H9 (cell line): ENCODE data around the gene VWA5B1. TPM values are rescaled to one million over a fixed set of nuclear protein-coding genes. Genes with fewer than 3 reads are reported as not detected.

ENCODE experiments used
- DNase-seq: peaks from one replicate; pipeline ENCODE4 v3.0.0-alpha.2; 2017
- H2AFZ ChIP-seq: one replicate; pipeline ENCODE4 v1.6.1; 2013; ENCODE audit warnings: mild to moderate bottlenecking, low read length, control low read depth, moderate library complexity
- H2AK5ac ChIP-seq: 2 replicates; pipeline ENCODE4 v1.6.1; 2013; ENCODE audit warnings: low read length, control low read depth, mixed read lengths; ENCODE audit not compliant: insufficient read length
- H2BK120ac ChIP-seq: one replicate; pipeline ENCODE4 v1.6.1; 2013; ENCODE audit warnings: low read depth, mild to moderate bottlenecking, low read length, control low read depth, inconsistent platforms; ENCODE audit not compliant: poor library complexity, severe bottlenecking
- H2BK12ac ChIP-seq: 2 replicates; pipeline ENCODE4 v1.6.1; 2013; ENCODE audit warnings: low read length, control low read depth, mixed read lengths, low read depth; ENCODE audit not compliant: insufficient read length
- H2BK15ac ChIP-seq: 2 replicates; pipeline ENCODE4 v1.6.1; 2013; ENCODE audit warnings: low read depth, low read length, control low read depth
- H2BK20ac ChIP-seq: one replicate; pipeline ENCODE4 v1.6.1; 2013; ENCODE audit warnings: low read depth, mild to moderate bottlenecking, low read length, control low read depth, inconsistent platforms; ENCODE audit not compliant: poor library complexity, severe bottlenecking
- H2BK5ac ChIP-seq: 2 replicates; pipeline ENCODE4 v1.6.1; 2013; ENCODE audit warnings: low read length, control low read depth, mixed read lengths; ENCODE audit not compliant: insufficient read length
- H3K14ac ChIP-seq: 2 replicates; pipeline ENCODE4 v1.6.1; 2013; ENCODE audit warnings: low read length, control low read depth; ENCODE audit not compliant: insufficient read depth
- H3K18ac ChIP-seq: 2 replicates; pipeline ENCODE4 v1.6.1; 2013; ENCODE audit warnings: low read depth, mild to moderate bottlenecking, mixed read lengths, low read length, control low read depth; ENCODE audit not compliant: insufficient read length
- H3K23ac ChIP-seq: 2 replicates; pipeline ENCODE4 v1.6.1; 2013; ENCODE audit warnings: low read length, control low read depth, mixed read lengths, low read depth; ENCODE audit not compliant: insufficient read length
- H3K23me2 ChIP-seq: 2 replicates; pipeline ENCODE4 v1.6.1; 2013; ENCODE audit warnings: low read depth, mild to moderate bottlenecking, mixed read lengths, low read length, control low read depth; ENCODE audit not compliant: insufficient read length, poor library complexity, severe bottlenecking
- H3K27ac ChIP-seq: 2 replicates; pipeline ENCODE4 v1.5.1; 2013; ENCODE audit warnings: low read length, control low read depth, mixed read lengths, low read depth; ENCODE audit not compliant: insufficient read length
- H3K27me3 ChIP-seq: 2 replicates; pipeline ENCODE4 v1.6.1; 2013; ENCODE audit warnings: low read length, control low read depth, inconsistent platforms; ENCODE audit not compliant: insufficient read depth
- H3K4ac ChIP-seq: 2 replicates; pipeline ENCODE4 v1.6.1; 2013; ENCODE audit warnings: low read depth, mild to moderate bottlenecking, control low read depth, inconsistent platforms, low read length, moderate library complexity
- H3K4me1 ChIP-seq: 2 replicates; pipeline ENCODE4 v1.6.1; 2013; ENCODE audit warnings: low read length, control low read depth, inconsistent platforms; ENCODE audit not compliant: insufficient read depth
- H3K4me2 ChIP-seq: 2 replicates; pipeline ENCODE4 v1.6.1; 2013; ENCODE audit warnings: low read length, control low read depth, mixed read lengths; ENCODE audit not compliant: insufficient read length, insufficient read depth
- H3K56ac ChIP-seq: 2 replicates; pipeline ENCODE4 v1.6.1; 2013; ENCODE audit warnings: low read depth, mild to moderate bottlenecking, mixed read lengths, low read length, control low read depth; ENCODE audit not compliant: insufficient read length
- H3K79me1 ChIP-seq: 2 replicates; pipeline ENCODE4 v1.6.1; 2013; ENCODE audit warnings: low read depth, mild to moderate bottlenecking, moderate library complexity, low read length, control low read depth, inconsistent platforms; ENCODE audit not compliant: insufficient read depth, poor library complexity, severe bottlenecking
- H3K79me2 ChIP-seq: 2 replicates; pipeline ENCODE4 v1.6.1; 2013; ENCODE audit warnings: low read length, control low read depth, inconsistent platforms; ENCODE audit not compliant: insufficient read depth
- H3K9ac ChIP-seq: 2 replicates; pipeline ENCODE4 v1.6.1; 2013; ENCODE audit warnings: low read length, control low read depth, mixed read lengths; ENCODE audit not compliant: insufficient read length; ENCODE audit errors: extremely low read depth
- H3K9me3 ChIP-seq: one replicate; pipeline ENCODE4 v1.6.1; 2013; ENCODE audit warnings: low read depth, low read length, inconsistent platforms; ENCODE audit not compliant: control insufficient read depth
- H3T11ph ChIP-seq: one replicate; pipeline ENCODE4 v1.6.1; 2013; ENCODE audit warnings: mild to moderate bottlenecking, low read length, control low read depth, inconsistent platforms
- H4K20me1 ChIP-seq: one replicate; pipeline ENCODE4 v1.6.1; 2013; ENCODE audit not compliant: control insufficient read depth, insufficient read length, insufficient read depth
- H4K5ac ChIP-seq: 2 replicates; pipeline ENCODE4 v1.6.1; 2013; ENCODE audit warnings: low read depth, mild to moderate bottlenecking, mixed read lengths, low read length, control low read depth; ENCODE audit not compliant: insufficient read length
- H4K8ac ChIP-seq: replicated peaks from 2 replicates; pipeline ENCODE4 v1.6.1; 2013; ENCODE audit warnings: low read length, control low read depth, mixed read lengths, low read depth; ENCODE audit not compliant: insufficient read length
- H4K91ac ChIP-seq: 2 replicates; pipeline ENCODE4 v1.6.1; 2013; ENCODE audit warnings: low read depth, mild to moderate bottlenecking, moderate library complexity, mixed read lengths, low read length, control low read depth; ENCODE audit not compliant: insufficient read length
- H3K27ac Mint-ChIP-seq, 3 experiments: 2 replicates in 2 of 3; 3 replicates in 1 of 3; pipeline ENCODE4 v1.8.0; 2020 to 2021; ENCODE audit warnings: mixed read lengths in 3 of 3, mild to moderate bottlenecking in 1 of 3, moderate library complexity in 1 of 3
- H3K27me3 Mint-ChIP-seq: 2 replicates; pipeline ENCODE4 v1.8.0; 2021; ENCODE audit warnings: low read depth, mild to moderate bottlenecking, moderate library complexity, mixed read lengths
- H3K36me3 Mint-ChIP-seq, 3 experiments: 2 replicates in 2 of 3; 3 replicates in 1 of 3; pipeline ENCODE4 v1.8.0; 2020 to 2021; ENCODE audit warnings: low read depth in 3 of 3, mixed read lengths in 3 of 3; ENCODE audit not compliant: insufficient read depth in 1 of 3
- H3K4me1 Mint-ChIP-seq, 2 experiments: 2 replicates each; pipeline ENCODE4 v1.8.0; 2020; ENCODE audit warnings: mixed read lengths in 2 of 2
- H3K4me3 Mint-ChIP-seq, 2 experiments: 2 replicates in 1 of 2; 3 replicates in 1 of 2; pipeline ENCODE4 v1.8.0; 2020 to 2021; ENCODE audit warnings: mild to moderate bottlenecking in 2 of 2, mixed read lengths in 2 of 2, moderate library complexity in 1 of 2
- H3K9me3 Mint-ChIP-seq, 2 experiments: 2 replicates in 1 of 2; 3 replicates in 1 of 2; pipeline ENCODE4 v1.8.0; 2020; ENCODE audit warnings: mild to moderate bottlenecking in 2 of 2, mixed read lengths in 2 of 2, moderate library complexity in 1 of 2
- WGBS: extraction: QIAGEN DNeasy Blood & Tissue Kit; methylation state at CpG from one replicate; pipeline ENCODE4 v1.1.7; 2013; ENCODE audit warnings: missing lambda C conversion rate, low lambda C conversion rate, mixed read lengths; ENCODE audit not compliant: insufficient read length; ENCODE audit errors: extremely low coverage; 5-methylcytosine and 5-hydroxymethylcytosine counted together
- total RNA-seq: library from RNA; stranded (reverse); gene quantifications from 2 replicates; pipeline ENCODE4 v1.2.1, GENCODE V29; 2021
- TF ChIP-seq, protein P1 (sequence below): fragments of 200-600 bp; sonication (generic); conservative IDR thresholded peaks from 3 replicates; pipeline ENCODE4 v1.8.0; 2021; ENCODE audit warnings: antibody characterized with exemption, mild to moderate bottlenecking

VWA5B1 gene
- total RNA-seq, 1 experiment from 2014 or later, result not detected

DNA sequence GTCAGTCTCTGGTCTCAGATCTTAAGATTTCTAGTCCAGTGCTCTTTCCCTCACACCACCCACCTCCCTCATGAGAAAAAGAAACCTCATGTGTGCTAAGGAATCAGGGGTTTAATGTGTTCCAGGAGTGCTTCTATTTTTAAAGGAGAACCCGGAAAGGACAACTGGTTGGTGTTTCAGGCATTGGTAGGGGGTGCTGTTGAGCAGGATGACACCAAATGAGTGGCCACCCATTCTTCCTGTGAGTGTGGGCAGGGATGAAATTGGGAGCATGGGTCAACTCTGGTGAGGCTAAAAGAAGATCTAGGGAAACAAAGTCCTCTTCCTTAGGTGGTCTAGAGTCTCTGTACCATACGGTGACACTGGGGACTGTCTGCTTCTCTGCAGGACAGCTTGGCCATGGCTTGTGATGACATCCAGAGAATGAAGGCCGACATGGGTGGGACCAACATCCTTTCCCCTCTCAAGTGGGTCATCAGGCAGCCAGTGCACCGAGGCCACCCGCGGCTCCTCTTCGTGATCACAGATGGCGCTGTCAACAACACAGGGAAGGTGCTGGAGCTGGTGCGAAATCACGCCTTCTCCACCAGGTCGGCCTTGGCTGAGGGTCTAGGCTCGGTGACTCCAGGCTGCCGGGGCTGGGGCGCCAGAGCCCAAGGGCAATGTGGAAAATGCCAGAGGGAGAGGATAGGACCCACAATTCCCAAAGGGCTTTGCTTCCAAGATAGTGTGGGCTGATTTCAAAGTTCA lies 39.3 kb downstream of the VWA5B1 start:
- H3K27me3 Mint-ChIP-seq, result peaks cover 39% of the 10 kb centered on the region

More for the DNA sequence above, 39.3 kb downstream of the VWA5B1 start:
- Histone ChIP-seq H3K9ac (no peak overlapping the region), H2BK120ac (no peak overlapping the region), H3K14ac (no peak overlapping the region), H3K4me2 (no peak overlapping the region), H3K4ac (no peak overlapping the region), H3K27ac (no peak overlapping the region), H4K91ac (no peak overlapping the region), H4K5ac (no peak overlapping the region), H4K8ac (no peak overlapping the region), H3K27me3 (no peaks in the 10 kb centered on the region), H3K56ac (no peak overlapping the region), H3K79me1 (no peaks in the 10 kb centered on the region), H3K18ac (no peak overlapping the region), H3K23me2 (no peaks in the 10 kb centered on the region), H2BK5ac (no peak overlapping the region), H3K9me3 (no peaks in the 10 kb centered on the region), H3K4me1 (peaks cover 2% of the 10 kb centered on the region; the same call in 1 of the 2 replicates), H2BK20ac (no peak overlapping the region), H2AK5ac (no peak overlapping the region), H2BK15ac (no peak overlapping the region), H3K79me2 (no peaks in the 10 kb centered on the region), H3T11ph (no peak overlapping the region), H2BK12ac (no peak overlapping the region), H4K20me1 (no peaks in the 10 kb centered on the region), H2AFZ (no peak overlapping the region), H3K23ac (no peak overlapping the region)
- no peak overlapping the region for H3K4me3 Mint-ChIP-seq
- peaks cover 2 to 7% of the 10 kb centered on the region in 2 experiments; a peak in 3 of 4 replicates for H3K4me1 Mint-ChIP-seq
- TF ChIP-seq, protein P1, sequence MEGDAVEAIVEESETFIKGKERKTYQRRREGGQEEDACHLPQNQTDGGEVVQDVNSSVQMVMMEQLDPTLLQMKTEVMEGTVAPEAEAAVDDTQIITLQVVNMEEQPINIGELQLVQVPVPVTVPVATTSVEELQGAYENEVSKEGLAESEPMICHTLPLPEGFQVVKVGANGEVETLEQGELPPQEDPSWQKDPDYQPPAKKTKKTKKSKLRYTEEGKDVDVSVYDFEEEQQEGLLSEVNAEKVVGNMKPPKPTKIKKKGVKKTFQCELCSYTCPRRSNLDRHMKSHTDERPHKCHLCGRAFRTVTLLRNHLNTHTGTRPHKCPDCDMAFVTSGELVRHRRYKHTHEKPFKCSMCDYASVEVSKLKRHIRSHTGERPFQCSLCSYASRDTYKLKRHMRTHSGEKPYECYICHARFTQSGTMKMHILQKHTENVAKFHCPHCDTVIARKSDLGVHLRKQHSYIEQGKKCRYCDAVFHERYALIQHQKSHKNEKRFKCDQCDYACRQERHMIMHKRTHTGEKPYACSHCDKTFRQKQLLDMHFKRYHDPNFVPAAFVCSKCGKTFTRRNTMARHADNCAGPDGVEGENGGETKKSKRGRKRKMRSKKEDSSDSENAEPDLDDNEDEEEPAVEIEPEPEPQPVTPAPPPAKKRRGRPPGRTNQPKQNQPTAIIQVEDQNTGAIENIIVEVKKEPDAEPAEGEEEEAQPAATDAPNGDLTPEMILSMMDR, result peak; percentile 62
- DNase-seq, result peak; percentile 51
- H3K9me3 Mint-ChIP-seq, result no peaks in the 10 kb centered on the region; a peak in 1 of 5 replicates
- no CpG with 5 or more reads among the region's 14 CpGs for WGBS
- no peak overlapping the region for H3K27ac Mint-ChIP-seq
- no peaks in the 10 kb centered on the region for H3K36me3 Mint-ChIP-seq
